ENCODE measurements around the gene CLDN1.
A peak's percentile ranks its signal among the peaks of the same experiment; 100 is the strongest.

CLDN1 gene

DNA sequence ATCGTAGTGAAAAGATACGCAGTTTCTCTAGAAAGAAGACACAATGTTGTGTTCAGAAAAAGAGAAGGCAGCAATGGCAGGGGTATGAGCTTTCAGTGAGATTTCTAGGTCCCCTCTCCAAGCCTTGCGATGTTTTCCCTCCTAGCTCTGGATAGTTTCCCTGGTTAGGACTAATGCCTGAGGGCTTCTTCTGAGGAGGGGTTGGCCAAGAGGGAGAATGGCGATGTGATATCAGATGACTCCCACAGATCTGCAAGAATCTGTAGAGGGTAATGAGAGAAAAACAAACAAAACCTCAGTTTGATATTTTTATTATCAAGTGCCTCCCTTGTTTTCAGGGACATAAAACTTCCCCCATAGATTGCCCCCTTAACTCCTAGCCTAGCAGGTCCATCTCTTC is 4.1 kb upstream of the CLDN1 start:
- TF ChIP-seq, protein P1, sequence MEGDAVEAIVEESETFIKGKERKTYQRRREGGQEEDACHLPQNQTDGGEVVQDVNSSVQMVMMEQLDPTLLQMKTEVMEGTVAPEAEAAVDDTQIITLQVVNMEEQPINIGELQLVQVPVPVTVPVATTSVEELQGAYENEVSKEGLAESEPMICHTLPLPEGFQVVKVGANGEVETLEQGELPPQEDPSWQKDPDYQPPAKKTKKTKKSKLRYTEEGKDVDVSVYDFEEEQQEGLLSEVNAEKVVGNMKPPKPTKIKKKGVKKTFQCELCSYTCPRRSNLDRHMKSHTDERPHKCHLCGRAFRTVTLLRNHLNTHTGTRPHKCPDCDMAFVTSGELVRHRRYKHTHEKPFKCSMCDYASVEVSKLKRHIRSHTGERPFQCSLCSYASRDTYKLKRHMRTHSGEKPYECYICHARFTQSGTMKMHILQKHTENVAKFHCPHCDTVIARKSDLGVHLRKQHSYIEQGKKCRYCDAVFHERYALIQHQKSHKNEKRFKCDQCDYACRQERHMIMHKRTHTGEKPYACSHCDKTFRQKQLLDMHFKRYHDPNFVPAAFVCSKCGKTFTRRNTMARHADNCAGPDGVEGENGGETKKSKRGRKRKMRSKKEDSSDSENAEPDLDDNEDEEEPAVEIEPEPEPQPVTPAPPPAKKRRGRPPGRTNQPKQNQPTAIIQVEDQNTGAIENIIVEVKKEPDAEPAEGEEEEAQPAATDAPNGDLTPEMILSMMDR (IDR thresholded peaks at IDR 0.05; ENCODE audit: borderline replicate concordance, control extremely low read depth, extremely low read depth, insufficient read depth, missing control alignments) = no peak
- no peak for DNase-seq (ENCODE audit: low spot score)
- in situ Hi-C loops (cut with MboI; ENCODE audit: low sequenced_read_pairs, unreplicated experiment) = no loop called here

DNA sequence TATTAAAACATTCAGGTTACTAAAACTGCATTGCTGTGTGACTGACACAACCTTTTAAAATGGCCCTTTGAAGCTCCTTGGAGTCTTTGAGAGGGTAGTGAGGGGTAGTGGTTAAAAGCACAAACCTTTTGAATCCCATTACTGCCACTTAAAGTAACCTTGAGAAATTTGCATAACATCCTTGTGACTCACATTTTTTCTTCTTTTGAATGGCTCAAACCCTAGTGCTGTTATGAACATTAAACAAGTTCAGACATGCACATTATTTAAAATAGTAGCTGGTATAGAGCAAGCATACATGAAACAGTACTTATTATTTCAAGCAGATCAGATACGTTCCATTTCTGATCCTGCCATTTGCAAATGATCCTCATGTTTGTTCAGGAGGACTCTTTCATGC is 3.7 kb upstream of the CLDN1 start:
- in situ Hi-C loops (cut with MboI; ENCODE audit: low sequenced_read_pairs, unreplicated experiment) = no loop called here
- DNase-seq (ENCODE audit: low spot score) = no peak
- TF ChIP-seq, protein P1 (IDR thresholded peaks at IDR 0.05; ENCODE audit: borderline replicate concordance, control extremely low read depth, extremely low read depth, insufficient read depth, missing control alignments) = no peak

DNA sequence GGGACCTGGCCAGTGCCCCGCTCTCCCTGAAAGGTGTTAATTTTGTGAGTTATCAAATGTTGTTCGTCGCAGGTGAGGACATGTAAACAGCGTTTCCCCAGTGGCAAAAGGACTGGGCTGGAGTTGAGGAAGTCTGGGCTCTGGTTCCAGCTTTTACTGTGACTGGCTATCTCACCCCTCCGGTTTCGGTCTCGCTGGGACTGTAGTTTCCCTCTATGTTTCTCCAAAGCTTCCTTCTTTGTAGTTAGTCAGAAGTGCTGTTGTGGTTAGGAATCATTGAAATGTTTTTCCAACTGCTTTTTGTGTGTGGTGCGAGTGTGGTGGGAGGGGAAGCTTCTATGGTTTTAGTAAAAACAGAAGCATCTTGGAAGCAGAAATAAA is 990 bp upstream of the CLDN1 start:
- in situ Hi-C loops (cut with MboI; ENCODE audit: low sequenced_read_pairs, unreplicated experiment) = no loop called here
- TF ChIP-seq, protein P1 (IDR thresholded peaks at IDR 0.05; ENCODE audit: borderline replicate concordance, control extremely low read depth, extremely low read depth, insufficient read depth, missing control alignments) = no peak
- DNase-seq (ENCODE audit: low spot score) = peak; percentile 12

DNA sequence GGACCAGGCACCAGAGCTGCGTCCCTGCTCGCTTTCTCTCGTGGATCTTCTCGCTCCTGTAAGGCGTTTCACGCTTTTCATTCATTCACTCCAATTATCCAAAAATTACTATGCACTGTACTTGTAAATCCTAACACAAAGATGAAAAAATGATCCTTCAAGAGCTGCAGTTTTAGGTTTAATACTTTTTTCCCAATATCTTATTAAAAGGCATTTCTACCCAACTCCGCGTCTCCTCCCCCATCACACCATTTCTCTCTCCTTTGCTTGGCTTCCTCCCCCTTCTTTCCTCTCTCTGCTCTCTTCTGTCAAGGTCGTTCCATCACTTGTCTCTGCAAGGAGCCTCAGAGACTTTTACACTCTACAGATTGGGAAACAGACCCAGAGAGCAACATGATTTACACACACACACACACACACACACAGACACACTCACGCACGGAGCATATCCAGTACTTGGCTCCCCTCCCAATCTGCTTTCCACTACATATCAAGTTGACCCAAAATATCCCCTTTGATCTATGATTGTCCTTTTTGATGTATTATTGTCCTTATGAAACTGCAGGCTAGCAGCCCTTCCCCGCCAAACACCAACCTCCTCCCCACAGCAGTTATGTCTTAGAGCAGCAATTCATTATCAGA is 479 bp upstream of the CLDN1 start:
- peak; percentile 18 for DNase-seq (ENCODE audit: low spot score)
- in situ Hi-C loops (cut with MboI; ENCODE audit: low sequenced_read_pairs, unreplicated experiment) = no loop called here
- TF ChIP-seq, protein P1 (IDR thresholded peaks at IDR 0.05; ENCODE audit: borderline replicate concordance, control extremely low read depth, extremely low read depth, insufficient read depth, missing control alignments) = no peak

DNA sequence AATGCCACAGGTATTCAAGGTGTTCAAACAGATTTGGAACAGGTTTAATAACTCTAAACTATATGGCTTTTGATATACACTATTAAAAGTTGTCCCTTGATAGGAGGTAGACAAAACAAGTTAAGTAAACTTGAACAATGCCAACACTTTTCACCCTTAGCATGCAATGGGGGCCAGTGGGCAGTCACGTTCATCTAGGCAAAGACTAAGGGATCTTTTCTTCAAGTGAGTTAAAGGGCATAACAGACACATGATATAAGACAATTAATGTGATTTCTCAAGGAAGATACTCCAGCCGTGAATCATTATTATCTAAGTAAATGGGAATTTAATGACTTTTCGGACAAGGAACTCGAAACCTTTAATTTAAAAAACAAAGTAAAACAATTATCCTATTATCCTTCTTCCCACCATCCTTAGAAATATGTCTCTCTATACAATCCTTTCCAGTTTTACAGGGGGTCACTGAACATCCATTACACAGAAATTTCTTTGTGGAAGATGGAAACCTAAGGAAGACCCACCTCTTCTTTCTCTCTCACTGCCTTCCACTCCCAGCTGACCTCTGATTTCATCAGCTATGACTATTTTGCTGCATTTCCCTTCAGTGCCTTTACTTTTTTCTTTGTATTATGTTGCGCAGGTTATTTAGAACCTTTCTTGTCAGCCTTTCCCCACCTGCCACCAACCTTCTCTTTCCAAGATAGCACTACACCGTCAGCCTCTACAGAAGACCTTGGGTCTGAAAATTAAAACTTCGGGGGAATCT is 1.5 kb downstream of the CLDN1 start:
- TF ChIP-seq, protein P1 (IDR thresholded peaks at IDR 0.05; ENCODE audit: borderline replicate concordance, control extremely low read depth, extremely low read depth, insufficient read depth, missing control alignments) = no peak
- in situ Hi-C loops (cut with MboI; ENCODE audit: low sequenced_read_pairs, unreplicated experiment) = no loop called here
- no peak for DNase-seq (ENCODE audit: low spot score)

DNA sequence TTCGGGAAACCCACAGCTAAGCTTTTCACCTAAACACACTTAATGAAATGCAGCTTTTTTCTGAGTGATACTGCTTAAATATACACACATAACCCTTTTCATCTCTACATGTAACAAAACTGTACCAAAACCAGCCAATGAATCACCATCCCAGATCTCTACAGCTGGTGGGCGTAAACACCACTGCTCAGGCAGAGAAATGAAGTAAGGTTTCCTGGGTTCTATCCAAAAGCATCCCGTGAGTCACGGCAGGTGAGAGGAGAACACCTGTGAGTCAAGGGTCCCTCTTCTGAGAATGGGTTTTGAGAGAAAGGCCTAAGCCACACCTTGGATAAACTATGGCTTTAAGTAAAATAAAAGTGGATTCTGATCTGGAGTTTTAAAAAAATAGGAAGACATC is 2.6 kb downstream of the CLDN1 start:
- in situ Hi-C loops (cut with MboI; ENCODE audit: low sequenced_read_pairs, unreplicated experiment) = no loop called here
- no peak for DNase-seq (ENCODE audit: low spot score)
- TF ChIP-seq, protein P1 (IDR thresholded peaks at IDR 0.05; ENCODE audit: borderline replicate concordance, control extremely low read depth, extremely low read depth, insufficient read depth, missing control alignments) = no peak
